Vagina (tissue), 2 donors: ENCODE data around the gene FLRT2.

Experiments
- POLR2AphosphoS5 ChIP-seq, 2 donors: sonication (generic); formaldehyde crosslinking; IDR thresholded peaks; one replicate each; pipeline ENCODE4 v1.9.0; 2017; ENCODE audit warnings: antibody characterized with exemption in 2 of 2, mild to moderate bottlenecking in 2 of 2, low read depth in 1 of 2; ENCODE audit not compliant: insufficient read depth in 1 of 2
- TF ChIP-seq, protein P1 (sequence below), 3 experiments: fragments of 450-650 bp in 2 of 3; fragments of 200-600 bp in 1 of 3; sonication (generic) in 1 of 3; IDR thresholded peaks; one replicate each; pipeline ENCODE4 v1.5.1; 2017 to 2019; ENCODE audit warnings: antibody characterized with exemption in 3 of 3, mild to moderate bottlenecking in 2 of 3, moderate library complexity in 2 of 3

DNA sequence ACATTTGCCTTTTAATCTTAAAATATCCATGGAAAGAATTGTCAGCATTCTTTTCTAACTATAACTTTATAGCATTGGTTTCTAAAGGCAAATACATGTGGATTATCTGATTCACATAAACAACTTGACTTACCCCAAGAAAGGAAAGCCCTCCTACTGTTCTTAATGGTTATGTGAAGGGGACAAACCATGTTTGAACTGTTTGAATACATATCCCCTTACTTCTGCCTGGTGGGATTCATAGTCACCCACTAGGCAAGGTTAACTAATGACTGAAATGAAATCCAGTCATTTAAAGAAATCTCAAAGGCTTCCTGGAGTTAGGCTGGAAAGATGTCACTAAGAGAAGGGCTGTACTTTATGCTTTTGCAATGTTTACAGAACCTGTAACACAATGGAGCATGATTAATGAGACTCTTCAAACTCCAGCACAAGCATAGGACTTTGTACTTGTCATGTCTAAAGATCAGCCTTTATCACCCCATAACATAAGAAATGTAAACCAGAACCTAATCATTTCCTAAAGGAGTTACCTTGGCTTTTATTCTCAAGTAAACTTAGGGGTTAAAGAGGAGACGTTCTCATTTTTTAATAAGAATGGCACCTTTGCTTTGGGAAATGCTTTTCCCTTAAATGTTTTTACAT, 10.2 kb upstream of the FLRT2 start:
- no peak for TF ChIP-seq POLR2AphosphoS5 (IDR thresholded peaks at IDR 0.05; ENCODE audit: insufficient read depth in 1 of 2, low read depth in 1 of 2)
- TF ChIP-seq, protein P1, sequence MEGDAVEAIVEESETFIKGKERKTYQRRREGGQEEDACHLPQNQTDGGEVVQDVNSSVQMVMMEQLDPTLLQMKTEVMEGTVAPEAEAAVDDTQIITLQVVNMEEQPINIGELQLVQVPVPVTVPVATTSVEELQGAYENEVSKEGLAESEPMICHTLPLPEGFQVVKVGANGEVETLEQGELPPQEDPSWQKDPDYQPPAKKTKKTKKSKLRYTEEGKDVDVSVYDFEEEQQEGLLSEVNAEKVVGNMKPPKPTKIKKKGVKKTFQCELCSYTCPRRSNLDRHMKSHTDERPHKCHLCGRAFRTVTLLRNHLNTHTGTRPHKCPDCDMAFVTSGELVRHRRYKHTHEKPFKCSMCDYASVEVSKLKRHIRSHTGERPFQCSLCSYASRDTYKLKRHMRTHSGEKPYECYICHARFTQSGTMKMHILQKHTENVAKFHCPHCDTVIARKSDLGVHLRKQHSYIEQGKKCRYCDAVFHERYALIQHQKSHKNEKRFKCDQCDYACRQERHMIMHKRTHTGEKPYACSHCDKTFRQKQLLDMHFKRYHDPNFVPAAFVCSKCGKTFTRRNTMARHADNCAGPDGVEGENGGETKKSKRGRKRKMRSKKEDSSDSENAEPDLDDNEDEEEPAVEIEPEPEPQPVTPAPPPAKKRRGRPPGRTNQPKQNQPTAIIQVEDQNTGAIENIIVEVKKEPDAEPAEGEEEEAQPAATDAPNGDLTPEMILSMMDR (IDR thresholded peaks at IDR 0.05) = no peak
